ENCODE results near the gene SYNJ1. TPM values are rescaled to one million over a fixed set of nuclear protein-coding genes. Genes with fewer than 3 reads are reported as not detected.

SYNJ1 gene
- total and polyA plus RNA-seq, 2 experiments from 2014 or later = 1.4 to 4.2 TPM

- TF ChIP-seq ZNF462 (CRISPR knock-in tag; IDR thresholded peaks at IDR 0.05) (no peak), EZH2phosphoT487 (IDR thresholded peaks at IDR 0.05; ENCODE audit: unreplicated experiment) (no peak)
Observed at GRCh38 chr21:32772281-32773047, 44.7 kb upstream of the SYNJ1 start (continued).

GRCh38 chr21:32770871-32771523 lies 43.2 kb upstream of the SYNJ1 start:
- peak overlapping the region; percentile 83 for H3K4me3 ChIP-seq
- H4K20me1 ChIP-seq (replicated peaks; ENCODE audit: insufficient read depth) = peaks cover 45% of the 10 kb centered on the region
- ATAC-seq (peak; percentile 64), DNase-seq (ENCODE audit: low spot score) (peak; percentile 78)
- no peak overlapping the region for H3K27ac ChIP-seq (ENCODE audit: low read depth)
- H3K27ac Mint-ChIP-seq = peak overlapping the region; percentile 99
- H3F3A ChIP-seq (replicated peaks; ENCODE audit: low read depth) = no peaks in the 10 kb centered on the region
- H2AFZ ChIP-seq = no peak overlapping the region; the same call in none of the 2 replicates
- peaks cover 52% of the 10 kb centered on the region for H3K79me2 ChIP-seq (replicated peaks; ENCODE audit: insufficient read depth)
- no peaks in the 10 kb centered on the region; the same call in 2 of the 3 replicates for H3K9me3 Mint-ChIP-seq
- H3K27me3 ChIP-seq (ENCODE audit: insufficient read depth) = no peaks in the 10 kb centered on the region
- H3K27me3 Mint-ChIP-seq (ENCODE audit: insufficient read depth, low read depth, poor library complexity) = peaks cover 7% of the 10 kb centered on the region
- peaks cover 24% of the 10 kb centered on the region for H3K4me1 ChIP-seq (ENCODE audit: insufficient read depth)
- H3K4me3 Mint-ChIP-seq = peak overlapping the region; percentile 100
- peak overlapping the region; percentile 94 for H3K4me2 ChIP-seq
- H3K4me1 Mint-ChIP-seq = peaks cover 24% of the 10 kb centered on the region
- H3K36me3 Mint-ChIP-seq (ENCODE audit: low read depth) = peaks cover 42% of the 10 kb centered on the region
- peaks cover 24% of the 10 kb centered on the region; the same call in 1 of the 2 replicates for H3K36me3 ChIP-seq (ENCODE audit: insufficient read depth)
- no peaks in the 10 kb centered on the region for H3K9me2 ChIP-seq (ENCODE audit: insufficient read depth)
- no peak for TF ChIP-seq ZNF114 (CRISPR knock-in tag; IDR thresholded peaks at IDR 0.05)
- no peak for TF ChIP-seq JUNB (IDR thresholded peaks at IDR 0.05; ENCODE audit: unreplicated experiment)
- no peak for TF ChIP-seq ZNF331 (CRISPR knock-in tag; IDR thresholded peaks at IDR 0.05; ENCODE audit: low read depth)
- no peak for TF ChIP-seq EZH2phosphoT487 (IDR thresholded peaks at IDR 0.05; ENCODE audit: unreplicated experiment)
- TF ChIP-seq CREB1 (CRISPR knock-in tag; IDR thresholded peaks at IDR 0.05; ENCODE audit: low read depth) = no peak
- no peak for TF ChIP-seq ETS1 (IDR thresholded peaks at IDR 0.05)
- no peak for TF ChIP-seq CTCF (conservative IDR thresholded peaks at IDR 0.05; ENCODE audit: low read depth in 2 of 2)
- TF ChIP-seq NANOG (IDR thresholded peaks at IDR 0.05; ENCODE audit: borderline replicate concordance) = no peak
- TF ChIP-seq STAT1 (IDR thresholded peaks at IDR 0.05; ENCODE audit: unreplicated experiment) = no peak
- TF ChIP-seq EZH2 (IDR thresholded peaks at IDR 0.05; ENCODE audit: low read depth, unreplicated experiment) = no peak
- TF ChIP-seq POLR2AphosphoS5 (IDR thresholded peaks at IDR 0.05; ENCODE audit: low read depth) = no peak
